ENCODE measurements around the gene CPZ. TPM values are rescaled to one million over a fixed set of nuclear protein-coding genes. Genes with fewer than 3 reads are reported as not detected.

The CPZ gene
- total RNA-seq, 1 donor from 2014 or later = 0.67 TPM

DNA sequence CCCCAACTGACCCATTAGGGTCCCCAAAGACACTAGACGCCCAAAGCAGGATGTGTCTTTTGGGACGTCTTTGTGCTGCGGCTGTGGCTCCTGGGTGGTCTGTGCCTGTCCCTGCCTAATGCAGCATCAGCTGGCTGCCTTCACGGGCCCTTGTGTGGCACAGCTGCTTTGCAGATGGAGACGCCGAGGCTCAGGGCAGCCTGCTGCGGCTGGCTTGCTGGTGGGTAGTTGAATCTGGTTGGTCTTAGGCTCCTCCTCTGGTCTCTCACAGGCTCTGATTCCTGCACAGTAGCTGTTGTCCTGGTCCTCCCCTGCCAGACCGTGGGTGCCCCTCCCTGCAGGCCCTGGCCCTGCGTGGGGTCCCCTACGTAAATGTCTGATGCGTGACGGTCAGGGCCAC is 8.1 kb downstream of the CPZ start:
- H3K27me3 ChIP-seq (ENCODE audit: control insufficient read depth, insufficient read depth, low read length) = peaks cover 8% of the 10 kb centered on the region
- DNase-seq (ENCODE audit: low read depth) = no peak

DNA sequence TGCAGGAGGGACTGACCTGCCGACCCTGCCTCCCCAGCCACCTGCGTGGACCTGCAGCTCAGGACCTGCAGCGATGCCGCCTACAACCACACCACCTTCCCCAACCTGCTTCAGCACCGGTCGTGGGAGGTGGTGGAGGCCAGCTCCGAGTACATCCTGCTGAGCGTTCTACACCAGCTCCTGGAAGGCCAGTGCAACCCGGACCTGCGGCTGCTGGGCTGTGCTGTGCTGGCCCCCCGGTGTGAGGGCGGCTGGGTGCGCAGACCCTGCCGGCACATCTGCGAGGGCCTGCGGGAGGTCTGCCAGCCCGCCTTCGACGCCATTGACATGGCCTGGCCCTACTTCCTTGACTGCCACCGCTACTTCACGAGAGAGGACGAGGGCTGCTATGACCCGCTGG is 8.5 kb downstream of the CPZ start:
- peaks cover 8% of the 10 kb centered on the region for H3K27me3 ChIP-seq (ENCODE audit: control insufficient read depth, insufficient read depth, low read length)
- TF ChIP-seq CTCF (IDR thresholded peaks at IDR 0.05; ENCODE audit: insufficient read depth, low read length, poor library complexity, severe bottlenecking) = no peak
- H3K4me3 ChIP-seq (ENCODE audit: low read depth, low read length) = no peak overlapping the region
- no peaks in the 10 kb centered on the region for H3K36me3 ChIP-seq (ENCODE audit: control insufficient read depth, insufficient read depth, low read length)
- DNase-seq (ENCODE audit: low read depth) = no peak

More for the DNA sequence above, 8.1 kb downstream of the CPZ start:
- TF ChIP-seq CTCF (IDR thresholded peaks at IDR 0.05; ENCODE audit: insufficient read depth, low read length, poor library complexity, severe bottlenecking) = no peak
- Histone ChIP-seq H3K4me3 (ENCODE audit: low read depth, low read length) (no peak overlapping the region), H3K36me3 (ENCODE audit: control insufficient read depth, insufficient read depth, low read length) (no peaks in the 10 kb centered on the region)

GRCh38 chr4:8601556-8601955 is 9.0 kb downstream of the CPZ start:
- no peaks in the 10 kb centered on the region for H3K36me3 ChIP-seq (ENCODE audit: control insufficient read depth, insufficient read depth, low read length)
- no peak for DNase-seq (ENCODE audit: low read depth)
- TF ChIP-seq CTCF (IDR thresholded peaks at IDR 0.05; ENCODE audit: insufficient read depth, low read length, poor library complexity, severe bottlenecking) = no peak
- H3K27me3 ChIP-seq (ENCODE audit: control insufficient read depth, insufficient read depth, low read length) = peaks cover 6% of the 10 kb centered on the region
- no peak overlapping the region for H3K4me3 ChIP-seq (ENCODE audit: low read depth, low read length)

- no peaks in the 10 kb centered on the region for H3K36me3 ChIP-seq (ENCODE audit: control insufficient read depth, insufficient read depth, low read length)
- DNase-seq (ENCODE audit: low read depth) = no peak
- H3K4me3 ChIP-seq (ENCODE audit: low read depth, low read length) = no peak overlapping the region
- peaks cover 6% of the 10 kb centered on the region for H3K27me3 ChIP-seq (ENCODE audit: control insufficient read depth, insufficient read depth, low read length)
- no peak for TF ChIP-seq CTCF (IDR thresholded peaks at IDR 0.05; ENCODE audit: insufficient read depth, low read length, poor library complexity, severe bottlenecking)
These were observed 10.3 kb downstream of the CPZ start for GRCh38 chr4:8602686-8603430.

DNA sequence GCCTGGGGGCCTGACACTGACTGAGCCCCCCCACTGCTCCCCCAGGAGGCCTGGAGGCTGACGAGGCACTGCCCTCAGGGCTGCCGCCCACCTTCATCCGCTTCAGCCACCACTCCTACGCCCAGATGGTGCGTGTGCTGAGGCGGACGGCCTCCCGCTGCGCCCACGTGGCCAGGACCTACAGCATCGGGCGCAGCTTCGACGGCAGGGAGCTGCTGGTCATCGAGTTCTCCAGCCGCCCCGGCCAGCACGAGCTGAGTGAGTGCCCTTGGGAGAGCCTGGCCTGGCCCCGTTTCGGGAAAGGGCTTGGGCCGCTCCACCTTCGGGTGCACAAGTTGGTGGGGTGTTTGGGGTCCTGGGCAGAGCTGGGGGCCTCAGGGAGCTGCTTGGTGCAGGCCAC is 11.4 kb downstream of the CPZ start:
- Histone ChIP-seq H3K36me3 (ENCODE audit: control insufficient read depth, insufficient read depth, low read length) (no peaks in the 10 kb centered on the region), H3K27me3 (ENCODE audit: control insufficient read depth, insufficient read depth, low read length) (peaks cover 8% of the 10 kb centered on the region), H3K4me3 (ENCODE audit: low read depth, low read length) (no peak overlapping the region)
- no peak for TF ChIP-seq CTCF (IDR thresholded peaks at IDR 0.05; ENCODE audit: insufficient read depth, low read length, poor library complexity, severe bottlenecking)
- no peak for DNase-seq (ENCODE audit: low read depth)

DNA sequence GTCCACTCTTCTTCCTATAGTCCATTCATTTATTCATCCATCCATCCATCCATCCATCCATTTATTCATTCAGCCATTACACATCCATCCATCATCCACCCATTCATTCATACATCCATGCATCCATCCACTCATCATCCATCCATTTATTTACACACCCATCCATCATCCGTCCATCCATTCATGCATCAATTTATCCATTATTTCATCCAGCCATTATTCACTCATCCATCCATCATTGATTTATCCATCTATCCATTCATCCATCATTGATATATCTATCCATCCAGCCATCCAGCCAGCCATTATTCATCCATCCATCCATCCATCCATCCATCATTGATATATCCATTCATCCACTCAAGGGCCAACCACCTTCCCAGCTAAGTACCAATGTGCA is 12.7 kb downstream of the CPZ start:
- H3K36me3 ChIP-seq (ENCODE audit: control insufficient read depth, insufficient read depth, low read length) = no peaks in the 10 kb centered on the region
- no peak for DNase-seq (ENCODE audit: low read depth)
- no peak overlapping the region for H3K4me3 ChIP-seq (ENCODE audit: low read depth, low read length)
- no peak for TF ChIP-seq CTCF (IDR thresholded peaks at IDR 0.05; ENCODE audit: insufficient read depth, low read length, poor library complexity, severe bottlenecking)
- peaks cover 7% of the 10 kb centered on the region for H3K27me3 ChIP-seq (ENCODE audit: control insufficient read depth, insufficient read depth, low read length)
